ENCODE results near the gene MYO6. TPM values are rescaled to one million over a fixed set of nuclear protein-coding genes. Genes with fewer than 3 reads are reported as not detected.

Gene MYO6
- total and polyA plus RNA-seq, 2 of the 4 experiments (the other 2 are of a cell fraction) = 6.1 to 6.8 TPM

- CTCF ChIA-PET = no interaction called here
- Histone ChIP-seq H4K20me1 (ENCODE audit: insufficient read depth, low read length) (no peaks in the 10 kb centered on the region), H3K4ac (ENCODE audit: low read depth, low read length) (no peak overlapping the region), H2AK9ac (replicated peaks; ENCODE audit: low read depth, low read length, poor library complexity) (no peak overlapping the region), H2AFZ (replicated peaks; ENCODE audit: low read length, poor library complexity) (no peak overlapping the region), H4K8ac (ENCODE audit: low read depth in 2 of 2, low read length in 2 of 2) (no peak overlapping the region), H3K4me3 (ENCODE audit: insufficient read depth, low read depth, low read length) (no peak overlapping the region), H2BK20ac (ENCODE audit: low read depth, low read length) (no peak overlapping the region), H3K18ac (ENCODE audit: low read depth, low read length) (no peak overlapping the region), H3K4me2 (ENCODE audit: low read depth, low read length) (no peak overlapping the region), H2BK15ac (ENCODE audit: low read depth, low read length) (no peak overlapping the region), H3K56ac (ENCODE audit: extremely low read depth, insufficient read depth, low read length) (no peak overlapping the region), H3K36me3 (ENCODE audit: control insufficient read depth, insufficient read depth, low read length) (no peaks in the 10 kb centered on the region), H2BK120ac (ENCODE audit: low read depth, low read length) (no peak overlapping the region), H3K23ac (ENCODE audit: low read depth, low read length) (no peak overlapping the region), H3K27ac (ENCODE audit: insufficient read depth, low read length) (no peak overlapping the region), H2BK5ac (ENCODE audit: low read depth, low read length, poor library complexity, severe bottlenecking) (no peak overlapping the region), H3K9me3 (ENCODE audit: control insufficient read depth, insufficient read depth, low read length) (no peaks in the 10 kb centered on the region), H2AK5ac (ENCODE audit: low read depth, low read length) (no peak overlapping the region), H3K9ac (ENCODE audit: low read depth, low read length) (no peak overlapping the region), H3K4me1 (ENCODE audit: control insufficient read depth, insufficient read depth, low read length) (no peaks in the 10 kb centered on the region), H4K91ac (ENCODE audit: insufficient read depth, low read depth, low read length) (no peak overlapping the region), H3K14ac (replicated peaks; ENCODE audit: low read depth, low read length) (no peak overlapping the region), H3K79me1 (ENCODE audit: low read depth in 1 of 2, low read length in 2 of 2) (peaks cover 5 to 7% of the 10 kb centered on the region in 2 experiments; a peak in 3 of 4 replicates), H3K9me1 (ENCODE audit: insufficient read depth, low read length) (no peaks in the 10 kb centered on the region), H3K27me3 (ENCODE audit: control insufficient read depth, insufficient read depth, low read length) (peaks cover 4% of the 10 kb centered on the region), H4K5ac (ENCODE audit: low read depth, low read length) (no peak overlapping the region)
- intact Hi-C loops (cut with micrococcal nuclease) = no loop called here
- DNase-seq = no peak
- no CpG with 5 or more reads among the region's 3 CpGs for WGBS, 2 experiments (ENCODE audit: extremely low coverage in 2 of 2, insufficient read length in 1 of 2)
- POLR2A ChIA-PET (ENCODE audit: unreplicated experiment) = no interaction called here
- in situ Hi-C loops (cut with MboI; ENCODE audit: low sequenced_read_pairs) = no loop called here
- dilution Hi-C loops (cut with HindIII; ENCODE audit: low sequenced_read_pairs, unreplicated experiment) = no loop called here
- TF ChIP-seq CHD1 (IDR thresholded peaks at IDR 0.05; ENCODE audit: low read depth, low read length) = no peak
- TF ChIP-seq NFE2L2 (IDR thresholded peaks at IDR 0.05; ENCODE audit: low read depth, low read length) = no peak
- no peak for TF ChIP-seq USF2 (IDR thresholded peaks at IDR 0.05; ENCODE audit: low read depth, low read length)
- TF ChIP-seq MAFK (IDR thresholded peaks at IDR 0.05; ENCODE audit: low read depth, low read length) = no peak
- TF ChIP-seq FOS (IDR thresholded peaks at IDR 0.05; ENCODE audit: low read depth, low read length) = no peak
- no peak for TF ChIP-seq SMC3 (IDR thresholded peaks at IDR 0.05; ENCODE audit: low read depth, low read length)
- TF ChIP-seq CTCF (conservative IDR thresholded peaks at IDR 0.05; ENCODE audit: low read depth, low read length) = no peak
- TF ChIP-seq MAZ (IDR thresholded peaks at IDR 0.05; ENCODE audit: borderline replicate concordance, low read depth, low read length) = no peak
- no peak for TF ChIP-seq RAD21 (IDR thresholded peaks at IDR 0.05; ENCODE audit: low read length)
- TF ChIP-seq ELK1 (IDR thresholded peaks at IDR 0.05; ENCODE audit: borderline replicate concordance, low read depth, low read length) = no peak
- TF ChIP-seq RFX5 (IDR thresholded peaks at IDR 0.05; ENCODE audit: low read depth, low read length) = no peak
- no peak for TF ChIP-seq CEBPB (IDR thresholded peaks at IDR 0.05; ENCODE audit: low read depth, low read length)
- TF ChIP-seq MXI1 (IDR thresholded peaks at IDR 0.05; ENCODE audit: borderline replicate concordance, low read depth, low read length) = no peak
- TF ChIP-seq POLR2A (IDR thresholded peaks at IDR 0.05; ENCODE audit: low read depth, low read length) = no peak
- no peak for TF ChIP-seq RCOR1 (IDR thresholded peaks at IDR 0.05; ENCODE audit: insufficient replicate concordance, low read length)
- no TSS peak for BruUV-seq (replicated peaks)
- ATAC-seq (ENCODE audit: low read depth) = no peak
These were observed 3.6 kb upstream of the MYO6 start for GRCh38 chr6:75745404-75745803.

All from IMR-90 (cell line).